HepG2 (cell line): ENCODE data around the gene SLC7A6OS. TPM values are rescaled to one million over a fixed set of nuclear protein-coding genes. Genes with fewer than 3 reads are reported as not detected.

Experiments
- ADNP ChIP-seq: sonication (generic); formaldehyde crosslinking; IDR thresholded peaks from 2 replicates; pipeline ENCODE4 v1.4.0; 2020; ENCODE audit warnings: missing genetic modification reagents
- ARID5B ChIP-seq: IDR thresholded peaks from 2 replicates; pipeline ENCODE4 v1.4.0; 2020; ENCODE audit warnings: mild to moderate bottlenecking, missing genetic modification reagents
- CHD2 ChIP-seq: IDR thresholded peaks from 2 replicates; pipeline ENCODE4 v1.6.1; 2011; ENCODE audit warnings: low read depth, low read length, improper control_type of control experiment
- EEA1 ChIP-seq: sonication (generic); formaldehyde crosslinking; IDR thresholded peaks from 2 replicates; pipeline ENCODE4 v1.5.1; 2020; ENCODE audit warnings: mild to moderate bottlenecking, missing genetic modification reagents, borderline replicate concordance
- FOXJ3 ChIP-seq: sonication (generic); formaldehyde crosslinking; IDR thresholded peaks from 2 replicates; pipeline ENCODE4 v1.4.0; 2020; ENCODE audit warnings: missing genetic modification reagents, mild to moderate bottlenecking, borderline replicate concordance
- LCORL ChIP-seq, 2 experiments: fragments of 450-650 bp in 1 of 2; sonication (generic) in 1 of 2; formaldehyde crosslinking in 1 of 2; IDR thresholded peaks; 2 replicates each; pipeline versions ENCODE4 v1.5.0 to v1.6.1; 2017 to 2020; ENCODE audit warnings: antibody characterized with exemption in 1 of 2, missing genetic modification reagents in 1 of 2
- MIER2 ChIP-seq: IDR thresholded peaks from 2 replicates; pipeline ENCODE4 v1.6.1; 2016; ENCODE audit warnings: missing biosample characterization, missing genetic modification reagents
- NFKB2 ChIP-seq: sonication (generic); formaldehyde crosslinking; IDR thresholded peaks from 2 replicates; pipeline ENCODE4 v1.4.0; 2020; ENCODE audit warnings: missing genetic modification reagents, borderline replicate concordance
- RAD21 ChIP-seq: fragments of 450-650 bp; formaldehyde crosslinking; IDR thresholded peaks from 2 replicates; pipeline ENCODE4 v1.5.0; 2020; ENCODE audit warnings: mild to moderate bottlenecking
- SP2 ChIP-seq: sonication (generic); formaldehyde crosslinking; IDR thresholded peaks from 2 replicates; pipeline ENCODE4 v1.5.1; 2020; ENCODE audit warnings: mild to moderate bottlenecking, missing genetic modification reagents
- SSRP1 ChIP-seq: IDR thresholded peaks from 2 replicates; pipeline ENCODE4 v1.6.1; 2016; ENCODE audit warnings: control low read depth
- ZBTB38 ChIP-seq: sonication (generic); formaldehyde crosslinking; IDR thresholded peaks from 2 replicates; pipeline ENCODE4 v1.5.1; 2020; ENCODE audit warnings: mild to moderate bottlenecking, missing genetic modification reagents
- ZFAT ChIP-seq: sonication (generic); formaldehyde crosslinking; conservative IDR thresholded peaks from 2 replicates; pipeline ENCODE4 v1.8.1; 2023; ENCODE audit warnings: missing genetic modification reagents, inconsistent platforms
- ZFYVE20 ChIP-seq: sonication (generic); formaldehyde crosslinking; IDR thresholded peaks from 2 replicates; pipeline ENCODE4 v1.8.0; 2023; ENCODE audit warnings: low read depth, mild to moderate bottlenecking, moderate library complexity, missing genetic modification reagents, borderline replicate concordance
- ZNF232 ChIP-seq: sonication (generic); formaldehyde crosslinking; IDR thresholded peaks from 2 replicates; pipeline ENCODE4 v1.4.0; 2020; ENCODE audit warnings: missing genetic modification reagents, borderline replicate concordance
- ZNF510 ChIP-seq: sonication (generic); formaldehyde crosslinking; IDR thresholded peaks from 2 replicates; pipeline ENCODE4 v1.4.0; 2020; ENCODE audit warnings: low read depth, mild to moderate bottlenecking, missing genetic modification reagents
- ZNF660 ChIP-seq: sonication (generic); formaldehyde crosslinking; IDR thresholded peaks from 2 replicates; pipeline ENCODE4 v1.5.1; 2020; ENCODE audit warnings: mild to moderate bottlenecking, low read depth, missing genetic modification reagents, borderline replicate concordance
- ZNF891 ChIP-seq: sonication (generic); formaldehyde crosslinking; IDR thresholded peaks from 2 replicates; pipeline ENCODE4 v1.5.0; 2020; ENCODE audit warnings: mild to moderate bottlenecking, missing genetic modification reagents
- ZSCAN29 ChIP-seq: sonication (generic); formaldehyde crosslinking; conservative IDR thresholded peaks from 2 replicates; pipeline ENCODE4 v1.4.0; 2020; ENCODE audit warnings: mild to moderate bottlenecking, missing genetic modification reagents
- polyA plus RNA-seq, 8 experiments: library from polyadenylated mRNA; depleted of rRNA in 3 of 8; stranded (reverse) in 7 of 8; unstranded in 1 of 8; fragments of >200 nt; fragmentation: Illumina TruSeq in 4 of 8; extraction: Trizol in 4 of 8; gene quantifications; 2 replicates each; pipeline versions ENCODE4 v1.2.1 to v1.2.3, GENCODE V29; 2011 to 2016; ENCODE audit warnings: low read depth in 4 of 8, missing spikeins in 1 of 8, mixed read lengths in 1 of 8; ENCODE audit not compliant: insufficient read depth in 1 of 8
- total RNA-seq, 5 experiments: library from RNA; depleted of rRNA; stranded (reverse); fragments of >200 nt; fragmentation: Illumina TruSeq; extraction: Trizol; gene quantifications; 2 replicates each; pipeline ENCODE4 v1.2.3, GENCODE V29; 2016; ENCODE audit warnings: low read depth in 1 of 5
- TF ChIP-seq, protein P1 (sequence below): sonication (generic); formaldehyde crosslinking; IDR thresholded peaks from 2 replicates; pipeline ENCODE4 v1.4.0; 2020; ENCODE audit warnings: missing genetic modification reagents
- TF ChIP-seq, protein P2 (sequence below): sonication (generic); formaldehyde crosslinking; IDR thresholded peaks from 2 replicates; pipeline ENCODE4 v1.4.0; 2020; ENCODE audit warnings: missing genetic modification reagents

Gene SLC7A6OS
- total and polyA plus RNA-seq, 2 of the 13 experiments (the other 11 are each of a cell fraction or from before 2014, with no cell fraction given) = 11.2 to 21.5 TPM

GRCh38 chr16:68264128-68265077 is 46.3 kb downstream of the SLC7A6OS start, which contains the start of gene SLC7A6 (continued):
- TF ChIP-seq EEA1 (no peak), ZNF510 (CRISPR knock-in tag) (no peak), ZFAT (CRISPR knock-in tag) (0 out of 2 replicates have a peak, but pooled peaks have one; percentile 55), ZNF232 (CRISPR knock-in tag) (peak; percentile 58), ZNF660 (CRISPR knock-in tag) (no peak), RAD21 (CRISPR knock-in tag) (peak; percentile 86), ZFYVE20 (CRISPR knock-in tag) (0 out of 2 replicates have a peak, but pooled peaks have one; percentile 82), ZNF891 (CRISPR knock-in tag) (peak; percentile 41; the same call in 1 of the 2 replicates), SP2 (0 out of 2 replicates have a peak, but pooled peaks have one; percentile 47), SSRP1 (CRISPR knock-in tag) (no peak), CHD2 (peak; percentile 68), FOXJ3 (CRISPR knock-in tag) (no peak), ZSCAN29 (CRISPR knock-in tag) (no peak), ADNP (peak; percentile 41; the same call in 1 of the 2 replicates), NFKB2 (CRISPR knock-in tag) (no peak; the same call in none of the 2 replicates), ARID5B (CRISPR knock-in tag) (peak; percentile 30), MIER2 (no peak), LCORL (IDR thresholded peaks at IDR 0.05) (no peak), LCORL (CRISPR knock-in tag; IDR thresholded peaks at IDR 0.05) (no peak), ZBTB38 (peak; percentile 4)
- TF ChIP-seq, protein P1, sequence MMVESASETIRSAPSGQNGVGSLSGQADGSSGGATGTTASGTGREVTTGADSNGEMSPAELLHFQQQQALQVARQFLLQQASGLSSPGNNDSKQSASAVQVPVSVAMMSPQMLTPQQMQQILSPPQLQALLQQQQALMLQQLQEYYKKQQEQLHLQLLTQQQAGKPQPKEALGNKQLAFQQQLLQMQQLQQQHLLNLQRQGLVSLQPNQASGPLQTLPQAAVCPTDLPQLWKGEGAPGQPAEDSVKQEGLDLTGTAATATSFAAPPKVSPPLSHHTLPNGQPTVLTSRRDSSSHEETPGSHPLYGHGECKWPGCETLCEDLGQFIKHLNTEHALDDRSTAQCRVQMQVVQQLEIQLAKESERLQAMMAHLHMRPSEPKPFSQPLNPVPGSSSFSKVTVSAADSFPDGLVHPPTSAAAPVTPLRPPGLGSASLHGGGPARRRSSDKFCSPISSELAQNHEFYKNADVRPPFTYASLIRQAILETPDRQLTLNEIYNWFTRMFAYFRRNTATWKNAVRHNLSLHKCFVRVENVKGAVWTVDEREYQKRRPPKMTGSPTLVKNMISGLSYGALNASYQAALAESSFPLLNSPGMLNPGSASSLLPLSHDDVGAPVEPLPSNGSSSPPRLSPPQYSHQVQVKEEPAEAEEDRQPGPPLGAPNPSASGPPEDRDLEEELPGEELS (CRISPR knock-in tag) = no peak; the same call in 1 of the 2 replicates
- TF ChIP-seq, protein P2, sequence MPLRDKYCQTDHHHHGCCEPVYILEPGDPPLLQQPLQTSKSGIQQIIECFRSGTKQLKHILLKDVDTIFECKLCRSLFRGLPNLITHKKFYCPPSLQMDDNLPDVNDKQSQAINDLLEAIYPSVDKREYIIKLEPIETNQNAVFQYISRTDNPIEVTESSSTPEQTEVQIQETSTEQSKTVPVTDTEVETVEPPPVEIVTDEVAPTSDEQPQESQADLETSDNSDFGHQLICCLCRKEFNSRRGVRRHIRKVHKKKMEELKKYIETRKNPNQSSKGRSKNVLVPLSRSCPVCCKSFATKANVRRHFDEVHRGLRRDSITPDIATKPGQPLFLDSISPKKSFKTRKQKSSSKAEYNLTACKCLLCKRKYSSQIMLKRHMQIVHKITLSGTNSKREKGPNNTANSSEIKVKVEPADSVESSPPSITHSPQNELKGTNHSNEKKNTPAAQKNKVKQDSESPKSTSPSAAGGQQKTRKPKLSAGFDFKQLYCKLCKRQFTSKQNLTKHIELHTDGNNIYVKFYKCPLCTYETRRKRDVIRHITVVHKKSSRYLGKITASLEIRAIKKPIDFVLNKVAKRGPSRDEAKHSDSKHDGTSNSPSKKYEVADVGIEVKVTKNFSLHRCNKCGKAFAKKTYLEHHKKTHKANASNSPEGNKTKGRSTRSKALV = no peak; the same call in none of the 2 replicates
